ENCODE measurements around the gene GPATCH2L. TPM values are rescaled to one million over a fixed set of nuclear protein-coding genes. Genes with fewer than 3 reads are reported as not detected.
A peak's percentile ranks its signal among the peaks of the same experiment; 100 is the strongest.

Gene GPATCH2L
- total and polyA plus RNA-seq, 7 donors = 6.2 to 42.6 (median 29.9) TPM

DNA sequence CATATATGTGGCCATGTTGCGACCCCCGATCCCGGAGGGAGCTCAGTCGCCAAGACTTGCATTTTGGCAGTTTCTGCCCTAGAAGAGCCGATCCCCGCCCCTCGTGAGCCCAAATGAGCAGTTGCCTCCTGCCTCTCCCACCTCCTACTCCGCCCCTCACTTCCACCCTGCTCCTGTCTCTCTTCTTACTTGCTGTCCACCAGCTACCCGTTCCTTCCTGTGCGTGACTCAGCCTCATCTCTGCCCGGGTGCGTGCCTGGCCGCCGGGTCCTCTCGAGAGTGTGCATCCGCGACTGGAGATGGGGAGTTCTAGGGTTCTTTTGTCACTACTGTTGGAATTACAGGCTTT, 585 bp downstream of the GPATCH2L start:
- ATAC-seq (peak; percentile 85 to 92 (median 88)), DNase-seq (peak; percentile 75 to 81)
- TF ChIP-seq, protein P1, sequence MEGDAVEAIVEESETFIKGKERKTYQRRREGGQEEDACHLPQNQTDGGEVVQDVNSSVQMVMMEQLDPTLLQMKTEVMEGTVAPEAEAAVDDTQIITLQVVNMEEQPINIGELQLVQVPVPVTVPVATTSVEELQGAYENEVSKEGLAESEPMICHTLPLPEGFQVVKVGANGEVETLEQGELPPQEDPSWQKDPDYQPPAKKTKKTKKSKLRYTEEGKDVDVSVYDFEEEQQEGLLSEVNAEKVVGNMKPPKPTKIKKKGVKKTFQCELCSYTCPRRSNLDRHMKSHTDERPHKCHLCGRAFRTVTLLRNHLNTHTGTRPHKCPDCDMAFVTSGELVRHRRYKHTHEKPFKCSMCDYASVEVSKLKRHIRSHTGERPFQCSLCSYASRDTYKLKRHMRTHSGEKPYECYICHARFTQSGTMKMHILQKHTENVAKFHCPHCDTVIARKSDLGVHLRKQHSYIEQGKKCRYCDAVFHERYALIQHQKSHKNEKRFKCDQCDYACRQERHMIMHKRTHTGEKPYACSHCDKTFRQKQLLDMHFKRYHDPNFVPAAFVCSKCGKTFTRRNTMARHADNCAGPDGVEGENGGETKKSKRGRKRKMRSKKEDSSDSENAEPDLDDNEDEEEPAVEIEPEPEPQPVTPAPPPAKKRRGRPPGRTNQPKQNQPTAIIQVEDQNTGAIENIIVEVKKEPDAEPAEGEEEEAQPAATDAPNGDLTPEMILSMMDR (IDR thresholded peaks at IDR 0.05) = no peak
- no peaks in the 10 kb centered on the region for H3K9me3 ChIP-seq
- H3K27ac ChIP-seq = peak overlapping the region; percentile 98
- intact Hi-C loops (cut with DNase I) = loop anchor here in 1 of 2 donors (5.0 kb wide), 1 partner anchor 200 kb away; no protein-coding TSS in a partner anchor
- H3K4me1 ChIP-seq = peaks cover 48% of the 10 kb centered on the region
- peaks cover 0 to 25% of the 10 kb centered on the region in 2 donors for H3K36me3 ChIP-seq (ENCODE audit: insufficient read depth in 1 of 2, low read depth in 1 of 2)
- no peaks in the 10 kb centered on the region for H3K27me3 ChIP-seq (ENCODE audit: insufficient read depth in 3 of 3, low read length in 2 of 3)
- WGBS, 3 donors = 0% methylated on average over 16 to 17 of the region's 17 CpGs
- H3K4me3 ChIP-seq = peak overlapping the region; percentile 96

DNA sequence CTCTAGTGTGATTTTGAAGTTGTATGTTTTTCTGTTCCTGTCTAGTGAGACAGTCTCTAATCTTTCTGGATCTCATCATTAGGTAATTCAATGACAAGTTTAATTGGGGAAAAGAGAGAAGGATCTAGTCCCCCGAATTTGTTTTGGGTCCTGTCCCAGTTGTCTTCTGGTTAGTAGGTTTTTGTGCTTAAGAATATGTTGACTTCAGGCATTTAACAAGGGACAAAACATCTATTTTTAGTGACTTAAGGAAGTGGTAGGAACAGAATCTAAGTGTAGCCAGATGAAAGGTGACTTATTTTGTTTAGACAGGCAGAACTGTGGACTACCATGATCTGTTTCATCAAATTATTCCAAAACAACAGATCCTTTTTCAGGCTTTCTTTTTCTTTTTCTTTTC, 2.2 kb downstream of the GPATCH2L start:
- TF ChIP-seq, protein P1 (IDR thresholded peaks at IDR 0.05) = no peak
- Histone ChIP-seq H3K9me3 (no peaks in the 10 kb centered on the region), H3K36me3 (ENCODE audit: insufficient read depth in 1 of 2, low read depth in 1 of 2) (peaks cover 0 to 33% of the 10 kb centered on the region in 2 donors), H3K27ac (peak overlapping the region; percentile 26), H3K4me3 (peak overlapping the region; percentile 96), H3K27me3 (ENCODE audit: insufficient read depth in 3 of 3, low read length in 2 of 3) (no peaks in the 10 kb centered on the region), H3K4me1 (peaks cover 60% of the 10 kb centered on the region)
- no peak for DNase-seq
- WGBS, 3 donors = 56 to 91% (median 57%) methylated on average over 1 of the region's 1 CpG
- intact Hi-C loops (cut with DNase I) = loop anchor here in 1 of 2 donors (5.0 kb wide), 1 partner anchor 198 kb away; no protein-coding TSS in a partner anchor
- ATAC-seq = no peak

DNA sequence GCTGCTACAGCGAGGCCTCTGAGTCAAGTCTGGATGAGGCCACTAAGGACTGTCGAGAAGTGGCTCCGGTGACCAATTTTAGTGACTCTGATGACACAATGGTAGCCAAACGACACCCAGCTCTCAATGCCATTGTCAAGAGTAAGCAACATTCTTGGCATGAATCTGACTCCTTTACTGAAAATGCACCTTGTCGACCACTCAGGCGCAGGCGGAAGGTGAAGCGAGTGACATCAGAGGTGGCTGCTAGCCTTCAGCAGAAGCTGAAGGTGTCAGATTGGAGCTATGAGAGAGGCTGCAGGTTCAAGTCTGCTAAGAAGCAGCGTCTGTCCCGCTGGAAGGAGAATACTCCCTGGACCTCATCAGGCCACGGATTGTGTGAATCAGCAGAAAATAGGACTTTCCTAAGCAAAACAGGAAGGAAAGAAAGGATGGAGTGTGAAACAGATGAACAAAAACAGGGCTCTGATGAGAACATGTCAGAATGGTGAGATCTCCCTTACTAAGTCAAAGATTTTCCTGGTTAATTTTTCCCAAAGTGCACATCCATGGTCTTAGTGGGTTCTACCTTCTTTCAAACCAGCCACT, 2.9 kb downstream of the GPATCH2L start:
- TF ChIP-seq, protein P1 (IDR thresholded peaks at IDR 0.05) = no peak
- Histone ChIP-seq H3K36me3 (ENCODE audit: insufficient read depth in 1 of 2, low read depth in 1 of 2) (peaks cover 0 to 40% of the 10 kb centered on the region in 2 donors), H3K4me3 (peak overlapping the region; percentile 96), H3K4me1 (peaks cover 60% of the 10 kb centered on the region), H3K27me3 (ENCODE audit: insufficient read depth in 3 of 3, low read length in 2 of 3) (no peaks in the 10 kb centered on the region), H3K27ac (peak overlapping the region; percentile 26), H3K9me3 (no peaks in the 10 kb centered on the region)
- WGBS, 3 donors = 86 to 87% (median 86%) methylated on average over 11 of the region's 11 CpGs
- ATAC-seq = no peak
- DNase-seq = no peak
- intact Hi-C loops (cut with DNase I) = loop anchor here in 1 of 2 donors (5.0 kb wide), 1 partner anchor 198 kb away; no protein-coding TSS in a partner anchor

DNA sequence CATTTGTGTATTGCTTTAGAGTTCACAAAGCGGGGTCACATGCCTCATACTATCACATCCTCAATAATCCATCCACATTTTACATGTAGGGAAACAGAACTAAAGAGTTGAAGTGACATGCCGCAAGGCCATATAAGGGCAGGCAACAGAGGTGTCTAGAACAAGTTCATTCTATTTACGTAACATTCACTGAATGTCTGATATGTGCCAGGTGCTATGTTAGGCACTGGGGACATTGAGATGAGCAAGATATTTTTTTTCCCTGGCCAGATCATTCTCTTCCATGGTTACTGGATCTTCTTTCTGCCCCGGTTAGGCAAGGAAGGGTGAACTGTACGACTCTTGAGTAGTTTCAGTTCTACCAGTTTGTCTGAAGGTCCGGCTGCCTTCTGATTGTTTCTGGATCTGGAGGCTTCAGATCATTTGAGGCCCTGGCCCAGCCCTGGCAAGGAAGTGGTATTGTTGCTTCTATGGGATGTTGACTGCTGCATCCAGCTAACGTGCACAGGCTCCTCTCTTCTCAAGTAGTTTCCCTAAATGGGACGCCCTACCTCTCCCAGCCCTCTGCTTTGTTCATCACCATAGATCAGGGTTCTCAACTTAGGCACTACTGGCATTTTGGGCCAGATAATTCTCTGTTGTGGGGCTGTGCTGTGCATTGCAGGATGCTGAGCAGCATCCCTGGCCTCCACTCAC, 12.1 kb downstream of the GPATCH2L start:
- H3K27ac ChIP-seq = peak overlapping the region; percentile 79
- ATAC-seq (peak; percentile 93 to 97 (median 96)), DNase-seq (no peak)
- H3K36me3 ChIP-seq (ENCODE audit: insufficient read depth in 1 of 2, low read depth in 1 of 2) = peaks cover 13 to 38% of the 10 kb centered on the region in 2 donors
- WGBS, 3 donors = 34 to 45% (median 37%) methylated on average over 8 of the region's 8 CpGs
- peak overlapping the region; percentile 47 for H3K4me3 ChIP-seq
- TF ChIP-seq, protein P1 (IDR thresholded peaks at IDR 0.05) = no peak
- H3K4me1 ChIP-seq = peaks cover 45% of the 10 kb centered on the region
- H3K9me3 ChIP-seq = no peaks in the 10 kb centered on the region
- H3K27me3 ChIP-seq (ENCODE audit: insufficient read depth in 3 of 3, low read length in 2 of 3) = no peaks in the 10 kb centered on the region
- intact Hi-C loops (cut with DNase I) = no loop called here

Data from psoas muscle (tissue), 8 donors.